Urothelium cell line (cell line): ENCODE results near the gene IFFO2.
A peak's percentile ranks its signal among the peaks of the same experiment; 100 is the strongest.

Experiments
- DNase-seq: peaks from one replicate; pipeline ENCODE4 v3.0.0; 2011; ENCODE audit warnings: low spot score, mixed read lengths
- FAIRE-seq: peaks from 2 replicates; lab custom pipeline; 2011; peaks lifted over from hg19 to GRCh38; lab: Jason Lieb, UNC

Gene IFFO2

DNA sequence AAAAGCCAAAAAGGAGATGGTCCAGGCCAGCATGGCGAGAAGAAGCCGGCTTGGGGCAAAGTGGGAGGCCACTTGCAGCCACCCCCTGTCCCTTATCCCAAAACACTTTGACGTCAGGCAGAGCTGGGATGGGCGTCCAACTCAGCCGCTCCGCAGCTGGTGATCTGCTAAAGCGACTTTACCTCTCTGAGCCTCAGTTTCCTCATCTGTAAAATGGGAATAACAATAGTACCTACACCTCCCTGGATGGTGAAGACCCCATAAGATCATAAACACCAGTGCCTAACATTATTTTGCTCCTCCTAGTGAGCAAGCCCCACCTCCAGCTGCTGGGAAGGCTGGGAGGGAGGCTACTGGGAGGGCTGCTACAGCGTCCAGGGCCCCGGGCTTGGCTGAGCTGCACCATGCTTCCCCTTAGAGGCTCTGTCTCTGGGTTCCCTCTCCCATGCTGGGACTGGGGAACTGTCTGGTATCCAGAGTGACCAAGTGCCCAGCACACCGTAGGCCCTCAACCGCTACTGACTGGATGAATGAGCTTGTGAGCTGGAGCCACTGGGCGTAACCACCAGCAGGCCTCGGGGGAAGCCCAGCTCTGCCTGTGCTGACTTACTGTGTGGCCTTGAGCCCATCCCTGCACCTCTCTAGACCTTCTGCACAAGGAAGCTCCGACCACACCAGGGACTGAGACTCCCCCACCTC, 18.3 kb downstream of the IFFO2 start:
- FAIRE-seq (no peak), DNase-seq (no peak)

DNA sequence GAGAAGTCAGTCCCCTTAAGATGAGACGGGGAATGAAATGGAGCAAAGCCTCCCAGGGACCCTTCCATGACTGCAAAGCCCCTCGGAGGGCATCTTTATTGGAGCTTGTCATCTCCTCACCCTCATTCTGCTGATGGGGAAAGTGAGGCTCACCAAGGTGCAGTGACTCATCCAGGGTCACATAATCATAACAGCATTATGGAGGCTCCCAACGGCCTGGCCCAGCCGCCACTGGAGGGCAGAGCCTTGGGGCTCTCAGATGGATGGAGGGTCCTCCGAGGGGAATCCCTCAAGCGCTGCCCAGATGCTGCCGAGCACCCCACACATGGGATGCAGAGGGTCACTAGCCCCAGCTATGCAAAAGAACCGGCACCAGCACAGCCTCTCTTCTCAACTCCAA, 18.9 kb downstream of the IFFO2 start:
- FAIRE-seq (no peak), DNase-seq (no peak)

- no peak for FAIRE-seq
- no peak for DNase-seq
Observed at GRCh38 chr1:18936814-18937481, 19.5 kb downstream of the IFFO2 start.

DNA sequence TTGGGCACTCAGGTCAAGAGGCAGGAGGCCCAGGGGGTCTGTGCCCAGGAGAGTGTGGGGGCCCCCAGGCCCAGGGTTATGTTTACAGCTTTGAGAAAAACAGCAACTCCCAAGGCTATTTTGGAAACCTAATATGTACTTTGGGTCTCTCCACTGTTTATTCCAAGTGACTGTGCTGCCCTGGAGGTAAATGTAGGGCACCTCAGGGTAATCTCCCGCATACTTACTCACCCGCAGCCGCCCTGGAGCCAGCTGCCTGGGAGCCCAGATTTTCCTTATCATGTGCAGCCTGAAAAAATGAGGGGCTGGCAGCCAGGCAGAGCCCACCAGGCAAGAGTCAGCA, 20.0 kb downstream of the IFFO2 start:
- FAIRE-seq: no peak

GRCh38 chr1:18934205-18935000, 22.1 kb downstream of the IFFO2 start:
- FAIRE-seq (no peak), DNase-seq (no peak)

More for the DNA sequence above, 20.0 kb downstream of the IFFO2 start:
- no peak for DNase-seq

DNA sequence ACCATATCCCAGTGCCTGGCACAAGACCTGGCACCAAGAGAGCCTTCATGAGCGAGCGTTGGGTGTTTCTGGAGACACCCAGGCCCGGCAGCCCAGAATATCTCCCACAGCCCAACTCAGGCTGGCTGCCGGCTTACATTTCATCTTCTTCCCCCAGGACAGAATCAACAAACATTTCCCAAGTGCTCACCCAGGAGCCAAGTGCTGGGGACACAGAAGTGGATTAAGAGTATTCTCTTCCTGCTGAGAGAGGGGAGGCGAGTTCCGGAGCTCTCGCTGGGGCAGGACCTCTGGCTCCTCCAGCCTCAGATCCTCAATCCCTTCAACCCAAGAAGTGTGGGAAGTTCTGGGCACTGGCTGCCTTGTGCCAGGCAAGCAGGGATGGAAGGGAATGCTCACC, 23.6 kb downstream of the IFFO2 start:
- no peak for FAIRE-seq
- no peak for DNase-seq

DNA sequence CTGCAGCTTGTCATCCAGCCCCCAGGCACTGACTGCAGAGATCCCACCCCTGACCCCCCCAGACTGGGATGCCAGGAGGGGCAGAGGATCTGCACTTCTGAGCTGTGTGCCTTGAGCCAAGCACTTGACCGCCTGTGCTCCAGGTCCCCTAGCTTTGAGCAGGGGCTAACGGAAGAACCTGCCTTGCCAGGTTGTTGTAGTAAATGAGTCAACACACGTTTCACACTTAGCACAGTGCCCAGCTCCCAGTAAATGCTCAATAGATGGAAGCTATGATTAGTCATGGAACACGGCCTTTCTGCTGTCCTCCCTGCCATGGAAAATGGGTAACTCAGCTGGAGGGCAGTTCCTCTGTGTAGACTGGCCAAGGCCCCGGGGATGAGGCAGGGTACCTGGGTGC, 24.1 kb downstream of the IFFO2 start:
- no peak for DNase-seq
- FAIRE-seq: no peak

GRCh38 chr1:18931730-18932129, 24.7 kb downstream of the IFFO2 start:
- DNase-seq (no peak), FAIRE-seq (no peak)

DNA sequence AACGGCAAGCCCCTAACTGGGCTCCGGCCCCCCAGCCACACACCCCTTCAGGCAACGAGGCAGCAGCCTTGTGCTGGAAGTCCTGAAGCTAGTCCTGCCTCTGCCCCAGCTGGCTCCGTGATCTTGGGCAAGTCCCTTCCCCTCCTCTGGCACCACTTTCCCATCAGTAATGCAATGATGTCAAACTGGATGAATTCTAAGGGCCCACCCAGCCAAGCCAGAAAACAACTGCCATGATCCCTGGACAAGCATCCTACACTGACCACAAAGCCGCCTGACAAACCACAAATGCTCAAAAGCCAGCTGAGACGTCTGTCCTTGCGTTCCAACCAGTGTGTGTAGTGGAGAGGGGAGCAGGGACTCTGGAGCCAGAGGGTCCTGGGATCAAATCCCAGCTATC, 26.8 kb downstream of the IFFO2 start:
- FAIRE-seq: no peak

DNA sequence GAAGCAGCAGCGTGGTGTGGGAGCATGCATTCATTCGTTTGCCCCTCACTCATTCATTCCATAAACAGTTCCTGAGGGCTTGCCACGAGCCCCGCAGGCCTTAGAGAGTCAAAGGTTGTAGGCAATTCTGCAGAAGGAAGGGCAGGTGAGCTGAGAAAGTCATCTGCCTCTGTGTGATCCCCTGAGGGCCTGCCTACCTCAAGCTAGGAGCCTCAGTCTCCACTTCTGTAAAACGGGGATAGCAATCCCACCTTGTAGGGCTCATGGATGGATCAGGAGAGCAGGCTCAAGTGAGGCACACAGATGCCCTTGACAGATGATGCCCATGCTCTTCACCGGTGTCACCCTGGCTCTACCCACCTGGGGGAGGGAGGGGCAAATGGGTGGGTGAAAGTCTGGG, 27.5 kb downstream of the IFFO2 start:
- DNase-seq: no peak
- FAIRE-seq: no peak

More for the DNA sequence above, 26.8 kb downstream of the IFFO2 start:
- DNase-seq: no peak

DNA sequence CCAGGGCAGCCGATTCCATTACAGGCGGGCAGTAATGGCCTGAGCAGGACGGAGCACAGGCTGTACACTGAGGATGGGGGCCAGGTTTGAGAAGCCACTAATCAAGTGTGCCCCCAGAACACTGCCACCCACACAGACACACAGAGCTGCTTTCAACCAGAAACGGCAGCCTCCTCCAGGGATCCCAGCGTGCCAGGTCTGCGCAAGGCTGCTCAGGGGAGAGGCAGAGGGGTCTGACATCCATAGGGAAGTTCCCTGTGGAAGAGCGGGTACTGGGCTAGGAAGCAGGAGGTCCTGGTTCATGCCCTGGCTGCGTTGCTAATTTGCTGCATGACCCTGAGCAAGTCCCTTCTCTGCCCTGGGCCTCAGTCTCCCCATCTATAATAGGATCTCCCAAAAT, 28.1 kb downstream of the IFFO2 start:
- DNase-seq (no peak), FAIRE-seq (no peak)

GRCh38 chr1:18927654-18928272, 28.7 kb downstream of the IFFO2 start:
- FAIRE-seq (peak; percentile 66), DNase-seq (peak; percentile 59)

DNA sequence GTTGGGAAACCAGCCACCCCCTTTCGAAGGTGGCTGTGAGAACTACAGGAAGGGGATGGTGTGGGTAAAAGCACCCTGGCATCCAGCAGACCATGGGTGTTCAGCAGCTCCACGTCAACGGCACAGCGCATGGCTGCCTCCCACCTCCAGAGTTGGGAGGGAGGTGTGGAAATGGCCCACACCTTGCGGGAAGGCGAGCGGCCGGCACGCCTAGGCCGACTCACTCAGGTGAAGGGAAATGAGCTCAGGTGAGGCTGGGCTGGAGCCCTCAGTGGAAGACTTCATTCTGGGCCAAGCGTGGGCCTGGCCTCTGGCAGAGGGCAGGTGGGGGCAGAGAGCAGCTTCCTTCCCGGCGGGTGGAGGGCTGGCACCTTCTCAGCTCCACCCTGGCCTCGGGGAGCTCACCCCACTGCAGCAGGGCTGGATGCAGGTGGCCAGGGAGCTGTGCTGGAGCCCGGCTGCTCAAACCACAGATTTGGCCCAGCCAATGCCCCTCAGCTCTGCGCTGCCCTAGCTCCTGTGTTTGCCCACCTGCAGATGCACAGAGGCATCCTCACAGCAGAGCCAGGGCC, 29.3 kb downstream of the IFFO2 start:
- DNase-seq (no peak), FAIRE-seq (no peak)

- FAIRE-seq: peak; percentile 88
- peak; percentile 95 for DNase-seq
Observed at GRCh38 chr1:18926315-18927081, 30.0 kb downstream of the IFFO2 start.

DNA sequence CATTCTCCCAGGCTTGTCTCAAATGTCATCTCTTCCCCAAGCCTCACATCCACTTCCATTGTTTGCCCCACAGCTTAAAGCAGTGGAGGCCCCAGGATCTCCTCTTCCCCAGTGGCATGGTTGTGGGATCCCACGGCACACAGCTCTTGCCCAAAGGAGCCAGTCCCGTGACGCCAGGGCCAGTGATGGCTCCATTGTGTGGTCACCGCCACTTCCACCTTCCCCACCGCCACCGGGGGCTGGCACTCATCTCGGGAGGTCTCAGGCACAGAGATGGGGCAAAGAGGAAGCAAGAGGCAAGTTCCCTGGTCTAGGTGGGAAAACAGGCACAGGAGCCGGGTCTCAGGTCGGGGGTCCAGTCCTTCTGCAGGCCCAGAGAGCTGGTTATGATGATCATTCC, 31.2 kb downstream of the IFFO2 start:
- DNase-seq (no peak), FAIRE-seq (no peak)

DNA sequence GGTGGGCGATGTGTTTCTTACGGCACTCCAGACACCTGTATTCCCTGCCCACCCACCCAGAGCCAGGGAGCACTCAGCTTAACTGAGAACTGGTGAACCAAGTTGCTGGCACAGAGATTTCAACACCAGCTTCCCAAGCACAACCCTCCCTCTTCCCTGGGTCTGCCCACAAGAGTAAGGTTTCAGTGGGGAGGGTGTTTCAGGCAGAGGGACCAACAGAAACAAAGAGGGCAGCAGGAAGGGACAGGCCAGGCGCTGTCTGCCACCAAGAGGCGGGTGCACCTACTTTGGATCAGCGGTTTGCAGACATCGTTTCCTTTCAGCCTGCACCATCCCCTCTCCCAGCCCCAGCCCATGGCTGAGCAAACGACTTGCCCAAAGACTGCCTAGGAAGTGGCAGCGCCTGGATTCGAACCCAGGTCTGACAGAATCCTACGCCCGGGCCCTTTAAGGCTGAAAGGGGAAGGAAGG, 32.2 kb downstream of the IFFO2 start:
- FAIRE-seq (no peak), DNase-seq (no peak)

GRCh38 chr1:18923756-18924211, 32.7 kb downstream of the IFFO2 start:
- DNase-seq (no peak), FAIRE-seq (no peak)

DNA sequence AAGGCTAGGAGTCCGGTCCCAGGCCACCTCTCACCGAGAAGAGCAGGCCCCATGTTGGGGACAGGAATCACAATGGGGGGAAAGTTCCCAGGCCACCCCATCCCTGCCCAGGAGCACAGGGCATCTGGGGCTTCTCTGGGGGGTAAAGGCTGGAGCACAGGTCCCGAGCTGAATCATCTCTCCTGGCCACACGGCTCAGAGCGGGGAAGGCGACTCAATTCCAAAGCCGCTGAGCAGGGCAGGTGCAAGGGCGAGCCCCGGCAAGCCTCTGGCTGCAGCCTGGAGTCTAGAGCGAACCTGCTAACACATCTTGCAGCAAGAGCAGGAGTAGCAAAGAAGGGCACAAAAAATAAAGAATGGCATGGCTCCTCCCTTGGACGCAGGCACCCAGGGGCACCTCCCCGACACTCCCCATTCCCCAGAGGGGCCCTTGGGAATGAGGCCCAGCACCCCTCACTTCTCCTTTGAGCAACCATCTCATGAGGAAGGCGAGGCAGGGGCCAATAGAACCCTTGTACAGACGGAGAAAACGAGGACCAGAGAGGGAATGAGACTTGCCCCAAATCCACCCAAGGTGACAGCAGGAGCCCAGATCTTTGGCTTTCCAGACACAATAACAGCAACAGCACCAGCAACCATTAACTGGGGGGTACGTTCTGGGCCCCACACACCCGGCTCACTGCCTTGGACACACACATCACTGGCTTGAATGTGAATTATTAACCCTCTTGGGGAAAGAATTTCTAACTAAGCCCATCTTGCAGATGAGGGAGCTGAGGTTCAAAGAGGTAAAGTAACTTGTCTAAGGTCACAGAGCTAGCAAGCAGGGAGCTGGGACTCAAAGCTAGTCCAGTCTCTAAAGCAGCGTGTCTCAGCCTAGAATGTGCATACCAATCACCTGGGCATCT, 33.4 kb downstream of the IFFO2 start:
- FAIRE-seq (no peak), DNase-seq (peak; percentile 33)

DNA sequence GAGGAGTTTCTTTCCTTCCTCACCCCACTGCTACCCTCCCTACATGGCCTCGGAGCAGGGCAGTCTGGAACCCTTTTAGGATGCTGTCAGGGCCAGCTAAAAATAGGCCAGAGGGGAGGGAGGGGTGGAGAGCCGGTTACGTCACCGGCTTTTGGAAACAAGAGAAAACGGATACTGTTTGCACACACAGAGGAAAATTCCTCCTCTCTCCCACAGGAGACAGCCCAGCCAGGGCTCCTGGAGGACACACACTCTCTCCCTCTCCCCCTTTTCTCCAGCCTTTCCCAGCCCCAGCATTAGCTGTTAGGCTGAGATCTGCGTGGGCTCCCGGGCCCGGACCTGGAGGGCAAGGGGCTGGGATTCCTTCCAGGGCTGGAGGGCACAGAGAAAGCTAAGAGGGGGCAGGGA, 34.2 kb downstream of the IFFO2 start:
- peak; percentile 79 for DNase-seq
- no peak for FAIRE-seq
